CD4-positive, alpha-beta T cell treated with Interleukin-10 for 1 hour (primary cell): Measurements from ENCODE around the gene TNFRSF1A.

Experiments
- DNase-seq: peaks from one replicate; pipeline ENCODE4 v3.0.0-alpha.2; 2020

The TNFRSF1A gene

GRCh38 chr12:6341417-6342139, at the start of gene TNFRSF1A:
Gene TNFRSF1A (minus strand): TSS chr12:6342076. CDS start chr12:6341814, 262 bp downstream.
- DNase-seq = peak; percentile 56

DNA sequence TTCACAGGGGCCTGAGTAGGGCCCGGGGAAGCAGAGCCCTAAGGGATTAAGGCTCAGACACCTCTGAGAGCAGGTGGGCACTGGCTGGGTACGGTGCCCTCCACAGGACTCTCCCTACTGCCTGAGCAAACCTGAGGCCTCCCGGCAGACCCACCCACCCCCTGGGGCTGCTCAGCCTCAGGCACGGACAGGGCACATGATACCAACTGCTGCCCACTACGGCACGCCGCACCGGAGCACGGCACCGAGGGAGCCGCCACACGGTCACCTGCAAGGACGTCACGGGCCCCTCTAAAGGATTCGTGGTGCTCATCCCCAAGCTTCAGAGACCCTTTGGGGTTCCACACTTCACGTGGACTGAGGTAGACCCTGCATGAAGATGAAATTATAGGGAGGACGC, 49.1 kb upstream of the TNFRSF1A start:
- DNase-seq = no peak

- DNase-seq = no peak
Observed at GRCh38 chr12:6390084-6390799, 48.4 kb upstream of the TNFRSF1A start.

GRCh38 chr12:6387541-6387940, 45.7 kb upstream of the TNFRSF1A start:
- no peak for DNase-seq

- no peak for DNase-seq
Observed at GRCh38 chr12:6386491-6386890, 44.6 kb upstream of the TNFRSF1A start.

DNA sequence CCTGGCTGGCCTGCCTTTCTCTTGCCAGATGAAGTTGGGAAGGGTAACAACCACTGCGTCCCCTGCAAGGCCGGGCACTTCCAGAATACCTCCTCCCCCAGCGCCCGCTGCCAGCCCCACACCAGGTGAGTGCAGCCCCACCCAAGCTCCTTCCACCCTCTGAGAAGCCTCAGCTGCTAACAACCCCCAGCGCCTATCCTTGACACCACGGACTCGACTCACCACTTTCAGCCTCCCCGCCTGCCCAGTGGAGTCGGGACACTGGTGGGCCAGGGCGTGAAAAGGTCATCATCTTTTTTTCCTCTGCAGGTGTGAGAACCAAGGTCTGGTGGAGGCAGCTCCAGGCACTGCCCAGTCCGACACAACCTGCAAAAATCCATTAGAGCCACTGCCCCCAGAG, 44.2 kb upstream of the TNFRSF1A start:
- no peak for DNase-seq

- DNase-seq = no peak
Observed at GRCh38 chr12:6384499-6385436, 42.9 kb upstream of the TNFRSF1A start.

- peak; percentile 27 for DNase-seq
Observed at GRCh38 chr12:6383572-6384498, 42.0 kb upstream of the TNFRSF1A start, which contains the start of gene LTBR. Gene LTBR (plus strand): TSS chr12:6384162. CDS start chr12:6384359, 197 bp downstream.

GRCh38 chr12:6382982-6383381, 41.1 kb upstream of the TNFRSF1A start:
- DNase-seq = no peak

- DNase-seq = no peak
Observed at GRCh38 chr12:6382371-6382770, 40.5 kb upstream of the TNFRSF1A start.

DNA sequence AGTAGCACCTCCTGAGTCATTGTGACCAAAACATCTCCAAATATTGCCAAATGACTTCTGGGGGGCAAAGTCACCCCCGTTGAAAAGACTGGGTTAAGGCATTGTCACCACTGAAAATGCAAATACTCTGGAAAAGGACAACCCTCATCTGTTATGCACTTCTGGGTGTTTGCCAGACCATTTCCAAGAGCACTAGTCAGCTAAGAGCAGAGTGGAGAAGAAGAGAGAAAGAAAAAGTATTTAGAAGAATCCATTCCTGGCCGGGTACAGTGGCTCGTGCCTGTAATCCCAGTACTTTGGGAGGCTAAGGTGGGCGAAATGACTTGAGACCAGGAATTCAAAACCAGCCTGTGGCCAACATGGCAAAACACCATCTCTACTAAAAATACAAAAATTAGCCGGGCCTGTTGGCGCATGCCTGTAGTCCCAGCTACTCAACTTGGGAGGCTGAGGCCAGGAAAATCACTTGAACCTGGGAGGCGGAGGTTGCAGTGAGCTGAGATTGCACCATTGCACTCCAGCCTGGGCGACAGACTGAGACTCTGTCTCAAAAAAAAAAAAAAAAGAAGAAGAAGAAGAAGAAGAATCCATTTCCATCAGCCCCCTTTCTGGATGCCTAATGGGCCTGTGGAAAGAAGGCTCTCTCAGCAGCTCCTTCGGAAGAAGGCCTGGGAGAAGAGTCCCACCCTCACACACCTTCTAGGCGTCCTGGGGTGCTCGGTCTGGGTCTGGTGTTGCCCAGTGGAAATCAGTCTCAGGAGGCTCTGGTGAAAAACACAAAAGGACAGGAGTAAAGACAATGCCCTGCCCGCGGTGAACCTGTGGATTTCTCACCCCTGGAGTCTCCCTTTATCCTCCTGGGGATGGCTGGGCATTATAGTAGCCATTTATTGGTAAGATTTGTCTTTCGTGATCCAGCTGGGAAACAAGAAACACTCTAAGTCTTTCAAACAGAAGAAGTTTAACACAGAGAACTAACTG, 38.6 kb upstream of the TNFRSF1A start:
- no peak for DNase-seq

DNA sequence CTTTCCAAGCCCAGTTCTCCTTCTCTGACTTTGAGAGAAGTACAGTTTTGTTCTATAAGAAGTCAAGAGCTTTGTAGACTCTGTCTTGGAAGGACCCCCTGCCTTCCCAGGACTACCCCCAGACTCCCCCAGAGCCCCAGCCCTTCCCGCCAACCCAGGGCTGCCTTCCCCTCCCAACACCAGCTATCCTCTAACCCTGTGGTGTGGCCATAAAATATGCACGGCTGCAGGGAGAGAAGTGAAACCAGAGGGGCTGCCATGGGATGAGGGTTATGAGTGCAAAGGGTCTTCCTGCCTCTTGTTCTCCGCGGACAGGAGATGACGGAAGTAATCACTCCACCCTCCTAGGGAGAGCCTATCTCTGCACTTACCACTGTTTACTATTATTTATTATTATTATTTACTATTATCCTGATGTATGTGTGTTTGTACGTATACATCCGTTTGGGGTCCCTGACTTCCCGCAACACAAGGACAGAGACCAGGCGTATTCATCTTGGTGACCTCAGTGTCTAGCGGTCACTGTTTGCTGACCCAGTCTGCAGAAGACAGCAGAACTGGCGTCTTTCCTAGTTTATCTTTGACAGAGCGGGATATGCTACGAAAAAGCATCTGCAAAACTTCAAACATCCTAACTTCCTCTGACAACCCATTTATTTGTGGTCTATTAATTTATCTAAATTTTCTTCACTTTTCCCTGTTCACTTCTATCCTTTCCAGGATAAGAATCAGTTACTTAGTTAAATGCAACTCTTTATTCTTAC, 37.0 kb upstream of the TNFRSF1A start:
- no peak for DNase-seq

DNA sequence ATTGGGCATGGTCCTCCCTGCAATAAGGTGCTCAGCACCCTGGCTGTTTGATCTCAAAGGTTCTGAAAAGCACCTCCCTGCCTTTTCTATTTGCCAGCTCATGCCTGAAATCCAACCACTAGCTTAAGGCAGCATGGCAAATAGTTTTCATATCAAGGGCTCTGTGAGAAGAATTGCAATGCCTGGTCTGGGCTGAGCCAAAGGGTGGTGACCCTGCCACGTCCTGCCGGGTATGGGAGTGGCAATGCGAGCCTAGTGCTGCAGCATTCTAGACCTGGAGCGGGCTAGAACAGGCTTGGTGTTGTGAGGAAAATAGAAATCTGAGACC, 35.8 kb upstream of the TNFRSF1A start:
- DNase-seq = no peak

GRCh38 chr12:6376870-6377666, 35.2 kb upstream of the TNFRSF1A start:
- DNase-seq = peak; percentile 18

DNA sequence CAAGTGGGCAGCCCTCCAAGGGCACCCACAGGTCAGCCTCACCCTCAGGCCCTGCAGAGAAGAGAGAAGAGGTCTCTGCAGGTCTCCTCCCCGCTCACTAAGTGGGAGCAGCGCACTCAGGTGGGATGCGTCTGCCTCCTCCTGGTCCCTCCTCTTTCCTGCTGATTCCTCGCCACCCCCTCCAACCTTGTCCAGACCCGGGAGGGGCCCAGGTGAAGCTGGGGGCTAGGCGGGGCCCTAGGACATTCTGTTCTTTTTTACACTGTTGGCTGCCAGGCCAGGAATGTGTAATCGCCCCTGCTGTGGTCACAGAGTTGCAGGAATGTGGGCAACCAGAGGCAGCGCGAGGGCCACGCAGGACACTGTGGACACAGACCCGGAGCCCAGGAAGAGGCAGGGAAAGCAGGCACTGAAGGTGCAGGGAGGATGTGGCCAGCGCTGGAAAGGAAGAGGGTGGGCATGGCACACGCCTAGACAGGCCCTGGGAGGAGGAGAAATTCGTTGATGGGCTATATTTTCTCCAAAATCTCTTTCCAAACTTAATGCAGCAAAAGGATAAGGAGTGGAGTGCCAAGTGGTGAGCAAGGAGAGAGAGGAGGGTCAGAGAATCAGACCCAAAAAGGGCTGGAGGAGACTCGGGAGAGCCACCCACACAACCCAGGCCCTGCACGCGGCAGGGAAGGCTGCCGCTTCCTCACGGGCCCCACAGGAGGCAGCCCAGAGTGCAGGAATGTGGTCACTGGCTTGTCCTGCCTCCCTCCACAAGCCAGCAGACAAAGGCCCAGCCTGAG, 34.4 kb upstream of the TNFRSF1A start:
- no peak for DNase-seq

DNA sequence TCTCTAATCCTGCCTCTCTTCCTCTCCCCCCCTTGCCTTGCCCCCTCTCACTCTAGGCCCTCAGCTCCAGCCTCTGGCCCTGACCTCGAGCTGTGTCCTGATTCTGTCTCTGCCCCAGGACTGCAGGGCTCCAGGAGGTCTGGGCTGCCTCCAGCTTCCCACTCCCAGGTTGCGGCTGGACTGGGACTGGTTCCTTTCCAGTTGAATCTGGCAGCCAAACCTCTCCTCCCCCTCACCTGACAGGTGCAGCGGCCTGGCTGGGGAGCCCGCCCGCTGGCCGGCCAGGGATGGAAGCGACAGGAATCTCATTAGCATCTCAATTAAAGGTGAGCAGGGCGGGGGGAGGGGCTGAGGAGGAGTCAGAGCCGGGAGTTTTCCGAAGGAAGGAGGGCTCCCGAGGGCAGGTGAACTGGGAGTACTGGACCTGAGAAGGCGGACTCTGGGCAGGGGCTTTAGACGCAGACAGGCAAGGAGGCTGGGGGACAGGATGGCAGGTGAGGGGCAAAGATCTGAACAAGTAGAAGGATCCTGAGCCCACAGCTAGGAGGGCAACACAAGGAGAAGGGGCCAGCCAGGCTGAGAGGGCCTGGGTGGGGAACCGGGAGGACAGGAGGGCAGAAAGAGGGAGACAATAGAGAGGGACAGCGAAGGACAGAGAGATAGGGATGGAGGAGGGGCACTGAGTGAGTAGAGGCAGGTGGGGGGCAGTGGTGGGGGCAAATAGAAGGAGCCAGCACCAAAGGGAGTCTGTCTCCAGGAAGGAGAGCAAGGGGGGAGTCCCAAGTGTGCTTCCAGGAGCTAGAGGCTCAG, 33.6 kb upstream of the TNFRSF1A start, which contains the start of gene SCNN1A:
SCNN1A (minus strand) TSS at position 295 of the 810 bp plus-strand sequence. CDS start 780 bp downstream, outside the sequence.
- DNase-seq = no peak

- no peak for DNase-seq
Observed at GRCh38 chr12:6374786-6375160, 32.9 kb upstream of the TNFRSF1A start.
